Measurements from ENCODE around the gene ESM1. TPM values are rescaled to one million over a fixed set of nuclear protein-coding genes. Genes with fewer than 3 reads are reported as not detected.

Gene ESM1
- total and polyA plus RNA-seq, 9 of the 15 experiments (the other 6 are each of a cell fraction or from before 2014, with no cell fraction given), result not detected

- Histone ChIP-seq H3K27me3 (ENCODE audit: control insufficient read depth in 2 of 2, insufficient read depth in 2 of 2, low read length in 2 of 2) (peaks cover 3 to 15% of the 10 kb centered on the region in 2 experiments; a peak in 3 of 5 replicates), H3K4me1 (replicated peaks in 1 of 2; ENCODE audit: control insufficient read depth in 2 of 2, insufficient read depth in 2 of 2, low read length in 2 of 2) (no peaks in the 10 kb centered on the region), H2AFZ (ENCODE audit: low read depth, low read length) (no peak overlapping the region), H3K9me1 (ENCODE audit: control insufficient read depth, insufficient read depth, low read length) (no peaks in the 10 kb centered on the region), H3K9ac (ENCODE audit: insufficient read depth in 1 of 2, low read depth in 2 of 2, low read length in 2 of 2) (no peak overlapping the region), H3K27ac (ENCODE audit: extremely low read depth, low read depth, low read length) (no peak overlapping the region), H3K9me3 (replicated peaks; ENCODE audit: control insufficient read depth, insufficient read depth, low read depth, low read length) (no peaks in the 10 kb centered on the region), H3K4me2 (ENCODE audit: insufficient read depth, low read length) (no peak overlapping the region), H4K20me1 (replicated peaks; ENCODE audit: control insufficient read depth, insufficient read depth, low read length) (no peaks in the 10 kb centered on the region), H3K36me3 (ENCODE audit: control insufficient read depth, insufficient read depth, low read length) (no peaks in the 10 kb centered on the region), H3K4me3 (no peak overlapping the region), H3K79me2 (ENCODE audit: control insufficient read depth, insufficient read depth, low read length) (no peaks in the 10 kb centered on the region)
- BruUV-seq (replicated peaks), result no TSS peak
- TF ChIP-seq CHD2 (IDR thresholded peaks at IDR 0.05; ENCODE audit: low read depth, low read length) (no peak), IRF1 (CRISPR knock-in tag; IDR thresholded peaks at IDR 0.05; ENCODE audit: borderline replicate concordance) (no peak), DNMT1 (IDR thresholded peaks at IDR 0.05) (no peak), CREB5 (CRISPR knock-in tag; IDR thresholded peaks at IDR 0.05) (no peak), E2F3 (CRISPR knock-in tag; IDR thresholded peaks at IDR 0.05) (no peak), STAT5B (CRISPR knock-in tag; IDR thresholded peaks at IDR 0.05) (no peak), L3MBTL2 (IDR thresholded peaks at IDR 0.05) (no peak), FOXJ2 (tag; IDR thresholded peaks at IDR 0.05) (no peak)
- DNase-seq (ENCODE audit: extremely low read depth in 1 of 4, low spot score in 3 of 4) (no peak), FAIRE-seq (no peak), ATAC-seq (no peak)
- 0% methylated on average over 3 of the region's 3 CpGs for WGBS (ENCODE audit: insufficient coverage, low coverage, missing lambda C conversion rate)
- in situ Hi-C loops (cut with MboI) (no loop called here), intact Hi-C loops (cut with micrococcal nuclease) (no loop called here)
- ChIA-PET POLR2A (no interaction called here), CTCF (ENCODE audit: low intra/inter-chr PET ratio) (no interaction called here)
These were observed 9.8 kb upstream of the ESM1 start for GRCh38 chr5:54995168-54995567.
